HepG2 (cell line): Measurements from ENCODE around the gene EEFSEC. TPM values are rescaled to one million over a fixed set of nuclear protein-coding genes. Genes with fewer than 3 reads are reported as not detected.

Source experiments
- CEBPG ChIP-seq: IDR thresholded peaks from 2 replicates; pipeline ENCODE4 v1.6.1; 2016
- CHCHD3 ChIP-seq: sonication (generic); formaldehyde crosslinking; IDR thresholded peaks from 2 replicates; pipeline ENCODE4 v1.8.0; 2022; ENCODE audit warnings: mild to moderate bottlenecking, missing genetic modification reagents, moderate library complexity
- HNF4A ChIP-seq: sonication (generic); formaldehyde crosslinking; IDR thresholded peaks from 2 replicates; pipeline ENCODE4 v1.4.0; 2020; ENCODE audit warnings: missing genetic modification reagents
- KDM3A ChIP-seq: IDR thresholded peaks from 2 replicates; pipeline ENCODE4 v1.6.1; 2018; ENCODE audit warnings: low read depth, missing compliant biosample characterization
- KDM6A ChIP-seq: IDR thresholded peaks from 2 replicates; pipeline ENCODE4 v1.6.1; 2016; ENCODE audit warnings: low read depth
- MED13 ChIP-seq: sonication (generic); formaldehyde crosslinking; IDR thresholded peaks from 2 replicates; pipeline ENCODE4 v1.5.0; 2020; ENCODE audit warnings: missing genetic modification reagents
- ZNF20 ChIP-seq: sonication (generic); formaldehyde crosslinking; IDR thresholded peaks from 2 replicates; pipeline ENCODE4 v1.4.0; 2020; ENCODE audit warnings: mild to moderate bottlenecking, moderate library complexity, missing genetic modification reagents
- ZNF329 ChIP-seq: sonication (generic); formaldehyde crosslinking; IDR thresholded peaks from 2 replicates; pipeline ENCODE4 v1.9.0; 2021; ENCODE audit warnings: low read depth, mild to moderate bottlenecking, missing genetic modification reagents
- ZNF557 ChIP-seq: sonication (generic); formaldehyde crosslinking; IDR thresholded peaks from 2 replicates; pipeline ENCODE4 v1.4.0; 2020; ENCODE audit warnings: missing genetic modification reagents
- ZNF589 ChIP-seq: sonication (generic); formaldehyde crosslinking; conservative IDR thresholded peaks from 2 replicates; pipeline ENCODE4 v1.8.0; 2022; ENCODE audit warnings: mild to moderate bottlenecking, moderate library complexity, missing genetic modification reagents
- ZNF776 ChIP-seq: sonication (generic); formaldehyde crosslinking; IDR thresholded peaks from 2 replicates; pipeline ENCODE4 v1.4.0; 2020; ENCODE audit warnings: mild to moderate bottlenecking, missing genetic modification reagents
- polyA plus RNA-seq, 8 experiments: library from polyadenylated mRNA; depleted of rRNA in 3 of 8; stranded (reverse) in 7 of 8; unstranded in 1 of 8; fragments of >200 nt; fragmentation: Illumina TruSeq in 4 of 8; extraction: Trizol in 4 of 8; gene quantifications; 2 replicates each; pipeline versions ENCODE4 v1.2.1 to v1.2.3, GENCODE V29; 2011 to 2016; ENCODE audit warnings: low read depth in 4 of 8, missing spikeins in 1 of 8, mixed read lengths in 1 of 8; ENCODE audit not compliant: insufficient read depth in 1 of 8
- total RNA-seq, 5 experiments: library from RNA; depleted of rRNA; stranded (reverse); fragments of >200 nt; fragmentation: Illumina TruSeq; extraction: Trizol; gene quantifications; 2 replicates each; pipeline ENCODE4 v1.2.3, GENCODE V29; 2016; ENCODE audit warnings: low read depth in 1 of 5
- TF ChIP-seq, protein P1 (sequence below): sonication (generic); formaldehyde crosslinking; IDR thresholded peaks from 2 replicates; pipeline ENCODE4 v1.4.0; 2020; ENCODE audit warnings: mild to moderate bottlenecking, missing genetic modification reagents, borderline replicate concordance
- TF ChIP-seq, protein P2 (sequence below): sonication (generic); formaldehyde crosslinking; IDR thresholded peaks from 2 replicates; pipeline ENCODE4 v1.4.0; 2020; ENCODE audit warnings: missing genetic modification reagents
- TF ChIP-seq, protein P3 (sequence below): sonication (generic); formaldehyde crosslinking; IDR thresholded peaks from 2 replicates; pipeline ENCODE4 v1.4.0; 2020; ENCODE audit warnings: missing genetic modification reagents
- TF ChIP-seq, protein P4 (sequence below): IDR thresholded peaks from 2 replicates; pipeline ENCODE4 v1.6.1; 2016; ENCODE audit warnings: missing compliant biosample characterization, missing genetic modification reagents, borderline replicate concordance
- TF ChIP-seq, protein P5 (sequence below): sonication (generic); formaldehyde crosslinking; IDR thresholded peaks from 2 replicates; pipeline ENCODE4 v1.4.0; 2020; ENCODE audit warnings: mild to moderate bottlenecking, missing genetic modification reagents
- TF ChIP-seq, protein P6 (sequence below): sonication (generic); formaldehyde crosslinking; IDR thresholded peaks from 2 replicates; pipeline ENCODE4 v1.8.1; 2023; ENCODE audit warnings: mild to moderate bottlenecking, moderate library complexity, missing genetic modification reagents

Gene EEFSEC
- total and polyA plus RNA-seq, 2 of the 13 experiments (the other 11 are each of a cell fraction or from before 2014, with no cell fraction given), result 6.4 to 24.2 TPM

DNA sequence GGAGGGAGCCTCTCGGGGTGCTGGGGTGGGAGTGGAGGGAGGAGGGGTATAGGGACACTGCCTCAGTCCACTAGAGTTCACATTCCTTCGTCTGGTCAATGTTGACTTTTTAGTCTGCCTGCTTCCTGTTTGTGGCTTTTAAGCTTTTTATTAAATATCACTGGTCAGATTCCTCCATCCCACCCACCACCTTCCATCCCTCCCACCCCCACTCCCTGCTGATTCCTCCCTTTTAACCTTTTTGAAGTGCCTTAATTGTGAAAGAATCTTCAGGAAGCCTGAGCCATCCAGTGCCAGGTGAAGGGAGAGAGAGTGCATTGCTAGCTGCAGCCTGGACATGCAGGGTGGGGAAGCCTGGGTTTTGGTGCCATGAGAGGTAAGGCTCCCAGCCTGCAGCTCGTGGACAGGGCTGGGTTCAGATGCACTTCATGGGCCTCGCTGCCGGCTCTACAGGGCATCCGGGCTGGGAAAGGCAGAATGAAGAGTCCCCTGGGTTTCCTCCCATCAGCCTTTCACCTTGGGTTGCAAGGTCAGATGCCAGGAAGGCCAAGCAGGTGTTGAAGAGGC is 207.5 kb downstream of the EEFSEC start (continued):
- TF ChIP-seq, protein P1, sequence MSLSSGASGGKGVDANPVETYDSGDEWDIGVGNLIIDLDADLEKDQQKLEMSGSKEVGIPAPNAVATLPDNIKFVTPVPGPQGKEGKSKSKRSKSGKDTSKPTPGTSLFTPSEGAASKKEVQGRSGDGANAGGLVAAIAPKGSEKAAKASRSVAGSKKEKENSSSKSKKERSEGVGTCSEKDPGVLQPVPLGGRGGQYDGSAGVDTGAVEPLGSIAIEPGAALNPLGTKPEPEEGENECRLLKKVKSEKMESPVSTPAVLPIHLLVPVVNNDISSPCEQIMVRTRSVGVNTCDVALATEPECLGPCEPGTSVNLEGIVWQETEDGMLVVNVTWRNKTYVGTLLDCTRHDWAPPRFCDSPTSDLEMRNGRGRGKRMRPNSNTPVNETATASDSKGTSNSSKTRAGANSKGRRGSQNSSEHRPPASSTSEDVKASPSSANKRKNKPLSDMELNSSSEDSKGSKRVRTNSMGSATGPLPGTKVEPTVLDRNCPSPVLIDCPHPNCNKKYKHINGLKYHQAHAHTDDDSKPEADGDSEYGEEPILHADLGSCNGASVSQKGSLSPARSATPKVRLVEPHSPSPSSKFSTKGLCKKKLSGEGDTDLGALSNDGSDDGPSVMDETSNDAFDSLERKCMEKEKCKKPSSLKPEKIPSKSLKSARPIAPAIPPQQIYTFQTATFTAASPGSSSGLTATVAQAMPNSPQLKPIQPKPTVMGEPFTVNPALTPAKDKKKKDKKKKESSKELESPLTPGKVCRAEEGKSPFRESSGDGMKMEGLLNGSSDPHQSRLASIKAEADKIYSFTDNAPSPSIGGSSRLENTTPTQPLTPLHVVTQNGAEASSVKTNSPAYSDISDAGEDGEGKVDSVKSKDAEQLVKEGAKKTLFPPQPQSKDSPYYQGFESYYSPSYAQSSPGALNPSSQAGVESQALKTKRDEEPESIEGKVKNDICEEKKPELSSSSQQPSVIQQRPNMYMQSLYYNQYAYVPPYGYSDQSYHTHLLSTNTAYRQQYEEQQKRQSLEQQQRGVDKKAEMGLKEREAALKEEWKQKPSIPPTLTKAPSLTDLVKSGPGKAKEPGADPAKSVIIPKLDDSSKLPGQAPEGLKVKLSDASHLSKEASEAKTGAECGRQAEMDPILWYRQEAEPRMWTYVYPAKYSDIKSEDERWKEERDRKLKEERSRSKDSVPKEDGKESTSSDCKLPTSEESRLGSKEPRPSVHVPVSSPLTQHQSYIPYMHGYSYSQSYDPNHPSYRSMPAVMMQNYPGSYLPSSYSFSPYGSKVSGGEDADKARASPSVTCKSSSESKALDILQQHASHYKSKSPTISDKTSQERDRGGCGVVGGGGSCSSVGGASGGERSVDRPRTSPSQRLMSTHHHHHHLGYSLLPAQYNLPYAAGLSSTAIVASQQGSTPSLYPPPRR (CRISPR knock-in tag), result peak; percentile 24; the same call in 1 of the 2 replicates
- TF ChIP-seq HNF4A (CRISPR knock-in tag), result peak; percentile 59
- no peak for TF ChIP-seq ZNF329
- no peak for TF ChIP-seq ZNF557 (CRISPR knock-in tag)
- no peak for TF ChIP-seq ZNF20
- no peak for TF ChIP-seq MED13 (CRISPR knock-in tag)
- TF ChIP-seq, protein P2, sequence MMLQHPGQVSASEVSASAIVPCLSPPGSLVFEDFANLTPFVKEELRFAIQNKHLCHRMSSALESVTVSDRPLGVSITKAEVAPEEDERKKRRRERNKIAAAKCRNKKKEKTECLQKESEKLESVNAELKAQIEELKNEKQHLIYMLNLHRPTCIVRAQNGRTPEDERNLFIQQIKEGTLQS (CRISPR knock-in tag), result no peak; the same call in 1 of the 2 replicates
- no peak for TF ChIP-seq ZNF589
- TF ChIP-seq, protein P3, sequence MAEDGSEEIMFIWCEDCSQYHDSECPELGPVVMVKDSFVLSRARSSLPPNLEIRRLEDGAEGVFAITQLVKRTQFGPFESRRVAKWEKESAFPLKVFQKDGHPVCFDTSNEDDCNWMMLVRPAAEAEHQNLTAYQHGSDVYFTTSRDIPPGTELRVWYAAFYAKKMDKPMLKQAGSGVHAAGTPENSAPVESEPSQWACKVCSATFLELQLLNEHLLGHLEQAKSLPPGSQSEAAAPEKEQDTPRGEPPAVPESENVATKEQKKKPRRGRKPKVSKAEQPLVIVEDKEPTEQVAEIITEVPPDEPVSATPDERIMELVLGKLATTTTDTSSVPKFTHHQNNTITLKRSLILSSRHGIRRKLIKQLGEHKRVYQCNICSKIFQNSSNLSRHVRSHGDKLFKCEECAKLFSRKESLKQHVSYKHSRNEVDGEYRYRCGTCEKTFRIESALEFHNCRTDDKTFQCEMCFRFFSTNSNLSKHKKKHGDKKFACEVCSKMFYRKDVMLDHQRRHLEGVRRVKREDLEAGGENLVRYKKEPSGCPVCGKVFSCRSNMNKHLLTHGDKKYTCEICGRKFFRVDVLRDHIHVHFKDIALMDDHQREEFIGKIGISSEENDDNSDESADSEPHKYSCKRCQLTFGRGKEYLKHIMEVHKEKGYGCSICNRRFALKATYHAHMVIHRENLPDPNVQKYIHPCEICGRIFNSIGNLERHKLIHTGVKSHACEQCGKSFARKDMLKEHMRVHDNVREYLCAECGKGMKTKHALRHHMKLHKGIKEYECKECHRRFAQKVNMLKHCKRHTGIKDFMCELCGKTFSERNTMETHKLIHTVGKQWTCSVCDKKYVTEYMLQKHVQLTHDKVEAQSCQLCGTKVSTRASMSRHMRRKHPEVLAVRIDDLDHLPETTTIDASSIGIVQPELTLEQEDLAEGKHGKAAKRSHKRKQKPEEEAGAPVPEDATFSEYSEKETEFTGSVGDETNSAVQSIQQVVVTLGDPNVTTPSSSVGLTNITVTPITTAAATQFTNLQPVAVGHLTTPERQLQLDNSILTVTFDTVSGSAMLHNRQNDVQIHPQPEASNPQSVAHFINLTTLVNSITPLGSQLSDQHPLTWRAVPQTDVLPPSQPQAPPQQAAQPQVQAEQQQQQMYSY (CRISPR knock-in tag), result no peak
- TF ChIP-seq, protein P4, sequence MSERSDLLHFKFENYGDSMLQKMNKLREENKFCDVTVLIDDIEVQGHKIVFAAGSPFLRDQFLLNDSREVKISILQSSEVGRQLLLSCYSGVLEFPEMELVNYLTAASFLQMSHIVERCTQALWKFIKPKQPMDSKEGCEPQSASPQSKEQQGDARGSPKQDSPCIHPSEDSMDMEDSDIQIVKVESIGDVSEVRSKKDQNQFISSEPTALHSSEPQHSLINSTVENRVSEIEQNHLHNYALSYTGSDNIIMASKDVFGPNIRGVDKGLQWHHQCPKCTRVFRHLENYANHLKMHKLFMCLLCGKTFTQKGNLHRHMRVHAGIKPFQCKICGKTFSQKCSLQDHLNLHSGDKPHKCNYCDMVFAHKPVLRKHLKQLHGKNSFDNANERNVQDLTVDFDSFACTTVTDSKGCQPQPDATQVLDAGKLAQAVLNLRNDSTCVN (CRISPR knock-in tag), result no peak
- TF ChIP-seq, protein P5, sequence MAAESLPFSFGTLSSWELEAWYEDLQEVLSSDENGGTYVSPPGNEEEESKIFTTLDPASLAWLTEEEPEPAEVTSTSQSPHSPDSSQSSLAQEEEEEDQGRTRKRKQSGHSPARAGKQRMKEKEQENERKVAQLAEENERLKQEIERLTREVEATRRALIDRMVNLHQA, result no peak
- TF ChIP-seq, protein P6, sequence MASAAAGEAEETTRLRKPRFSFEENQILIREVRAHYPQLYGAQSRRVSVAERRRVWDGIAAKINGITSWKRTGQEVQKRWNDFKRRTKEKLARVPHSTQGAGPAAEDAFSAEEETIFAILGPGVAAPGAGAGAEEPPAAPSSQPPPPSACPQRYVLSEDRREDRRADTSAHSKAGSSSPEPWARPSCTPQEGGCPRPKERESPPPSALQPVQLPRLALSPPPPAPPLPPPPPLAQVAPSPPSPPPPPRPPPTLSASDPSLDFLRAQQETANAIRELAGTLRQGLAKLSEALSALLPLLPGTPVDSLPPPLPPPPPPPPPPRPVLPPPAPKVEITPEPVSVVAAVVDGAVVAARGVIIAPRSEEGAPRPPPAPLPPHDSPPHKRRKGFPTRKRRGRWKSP, result no peak
- peak; percentile 63 for TF ChIP-seq CEBPG
- no peak for TF ChIP-seq ZNF776 (CRISPR knock-in tag)
- no peak for TF ChIP-seq CHCHD3 (CRISPR knock-in tag)
- peak; percentile 49; the same call in 1 of the 2 replicates for TF ChIP-seq KDM6A
- no peak for TF ChIP-seq KDM3A (CRISPR knock-in tag)
